Measurements from ENCODE around the gene RBM11.

GRCh38 chr21:14270631-14271030 lies 54.7 kb downstream of the RBM11 start:
- TF ChIP-seq POLR2AphosphoS5 (IDR thresholded peaks at IDR 0.05; ENCODE audit: low read depth, low read length) (no peak), TAF1 (IDR thresholded peaks at IDR 0.05; ENCODE audit: borderline replicate concordance, low read depth, low read length) (no peak)
